GM18867 (cell line): ENCODE data around the gene BDH1.
"Not testable (repeated sequence)": the region's sequence is repeated elsewhere in the genome, so short reads cannot be mapped to it uniquely, and the experiment has no call there.

Experiments used
- ATAC-seq: cut with Tn5 transposase; IDR thresholded peaks from one replicate; pipeline ENCODE4 v1.9.1; 2021; ENCODE audit warnings: mild to moderate bottlenecking, moderate library complexity; ENCODE audit not compliant: unreplicated experiment

The BDH1 gene

GRCh38 chr3:197521277-197522182, 34.2 kb downstream of the BDH1 start:
- no peak for ATAC-seq

- no peak for ATAC-seq
Measured at GRCh38 chr3:197520311-197521276, 35.2 kb downstream of the BDH1 start.

GRCh38 chr3:197519801-197520211, 36.0 kb downstream of the BDH1 start:
- ATAC-seq = no peak

GRCh38 chr3:197518881-197519421, 36.8 kb downstream of the BDH1 start:
- no peak for ATAC-seq

GRCh38 chr3:197517922-197518683, 37.7 kb downstream of the BDH1 start:
- not testable (repeated sequence) for ATAC-seq

GRCh38 chr3:197516890-197517606, 38.7 kb downstream of the BDH1 start:
- not testable (repeated sequence) for ATAC-seq

- no peak for ATAC-seq
Measured at GRCh38 chr3:197516517-197516889, 39.3 kb downstream of the BDH1 start.

GRCh38 chr3:197514786-197515355, 40.9 kb downstream of the BDH1 start:
- ATAC-seq = no peak

- no peak for ATAC-seq
Measured at GRCh38 chr3:197513953-197514785, 41.6 kb downstream of the BDH1 start.

- no peak for ATAC-seq
Measured at GRCh38 chr3:197512691-197513571, 42.8 kb downstream of the BDH1 start.

GRCh38 chr3:197511853-197512635, 43.7 kb downstream of the BDH1 start:
- no peak for ATAC-seq

GRCh38 chr3:197511130-197511529, 44.6 kb downstream of the BDH1 start:
- no peak for ATAC-seq

- ATAC-seq = no peak
Measured at GRCh38 chr3:197510642-197511018, 45.1 kb downstream of the BDH1 start.

GRCh38 chr3:197508924-197509775, 46.6 kb downstream of the BDH1 start:
- no peak for ATAC-seq

- ATAC-seq = no peak
Measured at GRCh38 chr3:197508461-197508860, 47.3 kb downstream of the BDH1 start.

- ATAC-seq = no peak
Measured at GRCh38 chr3:197508051-197508451, 47.7 kb downstream of the BDH1 start.
